Activated CD8-positive, alpha-beta memory T cell treated with anti-CD3 and anti-CD28 coated beads for 48 hours (primary cell): ENCODE measurements around the gene CAMSAP1.
"Not testable (repeated sequence)": the region's sequence is repeated elsewhere in the genome, so short reads cannot be mapped to it uniquely, and the experiment has no call there.

Experiments
- DNase-seq, 3 experiments: peaks; one replicate each; pipeline ENCODE4 v3.0.0-alpha.2; 2020; ENCODE audit warnings: low read depth in 2 of 3, low spot score in 2 of 3

Gene CAMSAP1

DNA sequence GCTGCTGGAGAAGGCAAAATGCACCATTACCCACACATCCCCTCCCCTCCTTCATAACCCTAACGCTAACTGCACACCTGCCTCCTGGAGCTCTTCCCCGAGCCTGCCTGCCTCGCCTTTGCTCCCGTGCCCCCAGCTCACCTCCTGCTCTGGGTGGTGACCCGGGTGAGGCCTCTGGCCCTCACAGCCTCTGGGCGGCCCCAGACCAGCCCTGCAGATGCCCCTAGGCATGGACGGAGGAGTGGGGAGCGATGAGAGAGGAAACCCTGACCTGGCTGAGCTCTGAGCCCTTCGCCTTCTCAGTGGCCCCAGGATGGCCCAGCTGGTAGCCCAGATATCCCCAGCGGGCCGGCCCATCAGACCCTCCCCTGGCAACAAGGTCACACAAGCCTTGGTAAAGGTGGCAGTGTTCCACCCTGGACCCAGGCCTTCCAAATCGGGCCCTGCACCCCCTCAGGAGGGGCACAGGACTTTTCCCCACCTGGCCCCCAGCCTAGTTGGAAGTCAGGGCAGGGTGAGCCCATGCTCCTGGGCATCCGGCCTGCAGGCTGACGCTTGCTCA is 14.5 kb upstream of the CAMSAP1 start:
- DNase-seq, result no peak

DNA sequence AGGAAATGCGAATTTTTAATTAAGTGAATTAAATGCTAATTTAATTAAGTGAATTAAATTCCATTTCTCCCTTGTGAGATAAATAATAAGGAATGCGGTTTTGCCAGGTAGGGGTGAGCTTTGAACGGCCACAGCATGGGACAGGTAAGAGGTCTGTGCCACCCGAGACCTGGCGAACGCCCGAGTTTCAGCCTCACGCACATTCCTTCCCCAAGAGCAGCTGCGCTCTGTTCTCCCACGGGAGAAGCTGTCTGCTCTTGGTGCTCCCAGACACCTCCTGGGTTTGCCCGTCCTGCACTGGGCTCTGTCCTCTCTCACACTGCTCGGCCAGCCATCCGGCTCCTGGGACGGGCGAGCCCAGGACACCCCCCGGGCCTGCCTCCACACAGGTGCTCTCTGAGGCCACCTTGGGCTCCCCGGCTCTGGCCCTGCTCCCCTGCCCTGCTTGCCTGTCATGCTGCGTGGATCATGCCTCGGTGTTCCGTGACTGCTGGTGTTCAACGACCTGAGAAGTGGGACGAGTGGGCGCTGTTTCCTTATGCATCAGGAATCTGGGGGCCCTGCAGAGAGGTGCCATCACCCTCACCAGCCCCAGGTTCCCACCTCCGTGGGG is 13.7 kb upstream of the CAMSAP1 start:
- DNase-seq, result no peak

DNA sequence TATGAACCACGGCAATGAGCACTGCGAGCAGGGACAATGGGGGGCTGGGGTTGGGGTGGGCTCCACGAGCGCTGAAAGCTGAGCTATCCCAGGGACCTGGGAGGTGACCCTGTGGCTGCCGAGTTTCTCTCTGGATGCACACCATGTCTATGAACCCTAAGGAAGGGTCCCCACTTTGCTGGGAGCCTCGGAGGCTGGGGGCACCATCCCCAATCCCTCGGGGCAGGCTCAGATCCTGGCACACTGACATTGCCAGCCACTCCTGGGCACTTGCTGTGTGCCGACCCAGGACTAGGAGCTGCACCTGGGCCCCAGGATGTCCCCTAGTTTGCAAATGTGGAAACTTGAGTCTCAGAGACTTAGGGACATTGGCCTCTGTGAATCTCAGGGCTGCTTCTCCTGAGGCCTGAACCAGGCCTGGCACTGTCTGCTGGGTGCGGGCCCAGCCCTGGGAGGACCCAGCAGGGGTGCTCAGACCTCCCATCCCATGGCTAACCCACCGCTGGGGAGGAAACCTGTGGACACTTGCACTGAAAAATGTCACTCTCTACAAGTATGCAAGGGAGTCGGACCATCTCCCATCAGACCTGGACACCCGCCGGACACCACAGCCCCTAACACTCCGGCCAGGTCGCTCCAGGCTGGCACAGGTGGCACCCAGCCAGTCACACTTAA is 13.0 kb upstream of the CAMSAP1 start:
- DNase-seq, result no peak

DNA sequence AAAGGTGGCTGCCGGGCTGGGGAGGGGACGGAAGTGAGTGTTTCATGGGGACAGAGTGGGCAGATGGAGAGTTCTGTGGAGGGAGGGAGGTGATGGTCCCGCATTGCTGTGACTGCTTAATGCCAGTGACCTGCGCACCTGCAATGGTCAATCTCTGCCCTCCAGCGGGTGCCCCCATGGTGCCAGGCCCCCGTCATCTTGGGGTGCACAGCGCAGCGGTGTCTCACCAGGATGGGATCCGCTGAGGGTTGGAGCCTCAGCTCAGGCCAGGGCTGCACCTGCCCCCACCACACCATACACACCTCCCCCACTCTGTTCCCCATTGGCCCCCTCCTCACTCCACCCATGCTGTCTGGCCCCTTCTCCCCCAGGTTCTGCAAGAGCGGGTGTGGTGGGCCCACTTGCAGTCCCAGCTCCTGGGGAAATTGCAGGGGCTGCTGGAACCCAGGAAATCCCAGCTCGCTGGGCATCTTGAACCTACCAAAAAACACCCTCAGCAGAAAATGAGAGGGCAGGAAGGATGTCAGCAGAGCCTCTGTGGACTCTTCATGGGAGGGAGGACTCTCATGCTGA is 12.1 kb upstream of the CAMSAP1 start:
- no peak for DNase-seq

DNA sequence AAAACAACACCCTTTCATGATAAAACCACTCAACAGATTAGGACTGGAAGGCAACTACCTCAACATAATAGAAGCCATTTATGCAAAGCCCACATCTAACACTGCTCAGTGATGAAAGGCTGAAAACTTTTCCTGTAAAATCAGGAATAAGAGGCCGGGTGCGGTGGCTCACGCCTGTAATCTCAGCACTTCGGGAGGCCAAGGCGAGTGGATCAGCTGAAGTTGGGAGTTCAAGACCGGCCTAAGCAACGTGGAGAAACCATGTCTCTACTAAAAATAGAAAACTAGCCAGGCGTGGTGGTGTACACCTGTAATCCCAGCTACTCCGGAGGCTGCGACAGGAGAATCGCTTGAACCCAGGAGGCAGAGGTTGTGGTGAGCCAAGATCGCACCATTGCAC is 8.9 kb upstream of the CAMSAP1 start:
- DNase-seq, result not testable (repeated sequence)

DNA sequence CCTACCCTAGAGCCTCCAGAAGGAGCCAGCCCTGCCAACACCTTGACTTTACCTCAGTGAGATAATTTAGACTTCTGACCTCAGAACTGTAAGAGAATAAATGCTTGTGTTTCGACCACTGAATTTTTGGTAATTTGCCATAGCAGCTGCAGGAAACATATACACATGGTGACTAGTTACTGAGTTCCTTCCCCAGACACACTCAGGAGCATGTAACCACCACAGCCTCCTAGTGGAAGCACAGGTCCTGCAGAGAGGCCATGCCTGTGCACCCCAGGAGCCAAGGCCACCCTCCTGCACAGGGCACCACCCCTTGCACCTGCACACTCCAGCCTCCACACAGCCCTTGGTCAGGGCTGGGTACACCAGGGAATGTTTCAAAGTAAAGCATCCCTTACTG is 7.6 kb upstream of the CAMSAP1 start:
- DNase-seq, result no peak

DNA sequence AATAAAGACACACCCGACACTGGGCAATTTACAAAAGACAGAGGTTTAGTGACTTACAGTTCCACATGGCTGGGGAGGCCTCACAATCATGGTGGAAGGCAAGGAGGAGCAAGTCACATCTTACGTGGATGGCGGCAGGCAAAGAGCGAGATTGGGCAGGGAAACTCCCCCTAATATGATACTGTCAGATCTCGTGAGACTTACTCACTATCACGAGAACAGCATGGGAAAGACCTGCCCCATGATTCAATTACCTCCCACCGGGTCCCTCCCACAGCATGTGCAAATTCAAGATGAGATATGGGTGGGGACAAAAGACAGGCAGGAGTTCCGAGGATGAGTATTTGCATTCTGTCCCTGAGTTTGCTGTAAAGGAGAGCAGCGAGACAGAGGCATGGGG is 3.9 kb upstream of the CAMSAP1 start:
- DNase-seq, result not testable (repeated sequence)

DNA sequence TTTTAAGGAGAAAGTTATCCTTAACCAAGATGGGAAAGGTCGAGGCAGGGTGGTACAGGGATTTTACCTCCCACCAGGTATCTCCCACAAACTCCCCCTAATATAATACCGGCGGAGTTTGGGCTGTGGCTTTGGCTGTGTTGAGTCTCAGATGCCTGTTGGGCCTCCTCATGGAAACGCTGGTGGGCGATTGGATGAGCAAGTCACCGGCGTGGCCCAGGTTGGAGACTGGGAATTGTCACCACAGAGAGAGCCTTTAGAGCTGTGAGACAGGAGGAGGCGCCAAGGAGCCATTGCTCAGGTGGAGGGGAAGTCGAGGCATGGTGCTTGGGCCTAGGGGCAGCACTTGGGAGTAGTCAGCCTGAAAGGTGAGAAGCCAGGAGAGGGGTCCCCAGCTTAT is 3.4 kb upstream of the CAMSAP1 start:
- DNase-seq, result no peak

DNA sequence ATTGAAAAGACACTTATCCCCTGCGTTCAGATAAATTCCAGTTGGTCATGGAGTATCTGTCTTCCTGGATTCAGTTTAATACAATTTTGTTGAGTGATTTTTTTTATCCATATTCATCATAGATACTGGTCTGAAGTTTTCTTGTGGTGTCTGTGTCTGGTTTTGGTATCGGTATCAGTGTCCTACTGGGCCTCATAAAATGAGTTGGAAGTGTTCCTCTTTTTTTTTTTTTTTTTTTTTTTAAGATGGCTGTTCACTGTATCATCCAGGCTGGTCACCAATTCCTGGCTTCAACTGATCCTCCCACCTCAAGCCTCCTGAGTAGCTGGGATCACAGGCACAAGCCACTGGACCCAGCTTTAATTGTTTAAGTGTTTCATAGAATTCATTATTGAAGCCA is 2.9 kb upstream of the CAMSAP1 start:
- DNase-seq, result no peak

DNA sequence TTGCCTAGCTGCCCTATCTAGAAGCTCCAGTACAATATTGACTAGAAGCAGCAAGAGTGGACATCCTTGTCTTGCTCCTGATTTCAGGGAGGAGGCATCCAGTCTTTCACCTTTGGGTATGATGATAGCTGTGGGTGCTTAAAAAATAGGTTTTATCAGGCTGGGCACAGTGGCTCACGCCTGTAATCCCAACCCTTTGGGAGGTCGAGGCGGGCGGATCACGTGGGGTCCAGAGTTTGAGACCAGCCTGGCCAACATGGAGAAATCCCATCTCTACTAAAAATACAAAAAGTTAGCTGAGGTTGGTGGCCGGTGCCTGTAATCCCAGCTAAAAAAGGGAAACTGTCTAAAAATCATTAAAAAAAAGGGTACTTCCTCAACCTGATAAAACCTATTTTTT is 2.0 kb upstream of the CAMSAP1 start:
- no peak for DNase-seq

DNA sequence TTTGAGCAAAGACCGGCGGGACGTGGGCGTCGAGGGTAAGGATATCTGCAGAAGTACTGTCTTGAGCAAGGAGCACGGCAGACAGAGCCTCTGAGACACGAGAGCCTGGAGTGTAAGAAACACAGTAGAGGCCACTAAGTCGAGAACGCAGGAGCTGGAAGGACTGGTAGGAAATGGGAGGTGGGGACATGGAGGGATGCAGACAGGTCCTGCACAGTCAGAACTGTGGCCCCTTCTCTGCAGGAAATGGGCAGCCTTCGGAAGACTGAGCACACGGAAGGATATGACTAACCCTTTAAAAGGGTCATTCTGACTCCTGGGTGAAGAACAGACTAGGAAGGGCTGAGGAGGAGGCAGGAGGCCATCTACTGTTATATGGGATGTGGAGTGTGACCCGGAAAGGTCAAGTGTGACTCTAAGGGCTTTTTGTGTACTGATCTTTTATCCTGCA is 1.4 kb upstream of the CAMSAP1 start:
- DNase-seq, result no peak

DNA sequence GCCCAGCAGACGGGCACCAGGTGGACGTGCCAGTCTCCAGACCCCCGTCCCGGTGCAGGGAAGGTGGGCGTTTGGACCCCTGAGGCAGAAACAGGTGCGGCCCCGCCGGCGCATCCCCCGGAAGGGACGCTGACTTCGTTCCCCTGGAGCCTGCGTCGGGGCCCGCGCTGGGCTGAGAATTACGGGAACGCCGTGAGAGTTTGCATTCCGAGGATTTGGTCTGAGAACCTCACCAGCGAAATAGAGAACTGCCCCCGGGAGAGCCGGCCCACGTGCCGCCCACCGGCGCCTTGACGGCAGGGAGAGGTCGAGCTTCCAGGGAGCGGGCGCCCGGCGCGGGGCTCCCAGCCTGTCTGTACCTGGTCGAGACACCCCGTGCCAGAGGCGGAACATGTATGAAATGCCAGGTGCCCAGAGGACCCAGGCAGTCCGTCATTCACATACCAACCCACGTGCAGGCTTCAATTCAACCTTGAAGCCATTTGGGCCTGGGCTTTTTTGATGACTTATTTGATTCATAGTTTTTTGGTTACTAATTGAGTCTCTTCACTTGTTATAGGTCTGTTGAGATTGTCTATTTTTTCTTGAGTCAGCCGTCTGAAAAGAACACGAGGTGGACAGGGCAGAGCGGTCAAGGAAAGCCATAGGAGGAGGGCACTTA is 877 bp upstream of the CAMSAP1 start:
- no peak for DNase-seq

DNA sequence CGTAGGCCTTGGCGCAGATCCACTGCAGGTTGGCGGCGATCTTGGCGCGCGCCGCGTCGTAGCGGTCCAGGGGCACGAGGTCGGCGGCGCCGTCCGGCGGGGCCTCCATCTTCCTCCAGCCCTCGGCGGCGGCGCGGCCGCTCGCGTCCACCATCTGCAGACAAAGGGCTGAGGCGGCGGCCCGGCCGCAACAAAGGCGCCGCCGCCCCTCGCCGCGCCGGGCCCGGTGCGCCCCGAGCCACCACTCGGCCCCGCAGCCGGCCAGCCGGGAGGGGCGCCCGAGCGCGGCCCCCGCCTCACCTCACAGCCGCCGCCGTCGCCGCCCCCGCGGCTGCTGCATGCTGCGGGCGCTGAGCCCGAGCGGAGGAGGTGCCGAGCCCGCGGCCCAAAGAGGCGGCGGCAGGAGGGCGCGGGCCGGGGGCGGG is 328 bp downstream of the CAMSAP1 start:
- no peak for DNase-seq

DNA sequence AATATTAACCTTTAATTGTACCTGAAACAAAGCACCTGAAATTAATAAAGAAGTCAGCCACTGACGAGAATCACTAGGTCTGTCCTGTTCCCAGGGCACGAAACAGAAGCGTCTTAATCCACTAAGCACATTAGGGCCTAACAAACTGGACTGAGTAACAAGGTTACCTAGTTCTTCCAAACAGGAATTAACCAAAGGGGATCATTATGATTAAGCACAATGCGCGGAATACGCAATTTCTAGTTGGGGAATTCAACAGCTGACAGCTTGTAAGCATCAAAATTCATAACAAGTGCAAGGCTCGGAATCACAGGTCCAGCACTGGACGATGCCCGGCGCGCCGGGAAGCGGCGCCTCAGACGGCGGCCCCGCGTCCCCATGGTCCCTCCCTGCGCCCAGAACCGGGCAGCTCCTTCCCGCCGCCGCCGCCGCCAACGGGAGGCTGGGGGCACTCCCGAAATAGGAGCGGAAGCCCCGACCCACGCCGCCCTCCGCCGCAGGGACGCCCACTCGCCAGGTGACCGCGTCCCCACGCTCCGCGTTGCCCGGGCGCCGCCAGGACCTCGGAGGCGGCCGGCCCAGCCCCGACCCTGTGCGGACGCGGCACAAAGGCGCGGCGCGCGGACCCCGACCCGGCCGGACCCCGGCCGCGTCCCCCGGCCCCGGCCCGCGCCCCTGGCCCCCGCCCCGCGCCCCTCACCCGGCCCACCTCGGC is 898 bp downstream of the CAMSAP1 start:
- DNase-seq, result no peak

DNA sequence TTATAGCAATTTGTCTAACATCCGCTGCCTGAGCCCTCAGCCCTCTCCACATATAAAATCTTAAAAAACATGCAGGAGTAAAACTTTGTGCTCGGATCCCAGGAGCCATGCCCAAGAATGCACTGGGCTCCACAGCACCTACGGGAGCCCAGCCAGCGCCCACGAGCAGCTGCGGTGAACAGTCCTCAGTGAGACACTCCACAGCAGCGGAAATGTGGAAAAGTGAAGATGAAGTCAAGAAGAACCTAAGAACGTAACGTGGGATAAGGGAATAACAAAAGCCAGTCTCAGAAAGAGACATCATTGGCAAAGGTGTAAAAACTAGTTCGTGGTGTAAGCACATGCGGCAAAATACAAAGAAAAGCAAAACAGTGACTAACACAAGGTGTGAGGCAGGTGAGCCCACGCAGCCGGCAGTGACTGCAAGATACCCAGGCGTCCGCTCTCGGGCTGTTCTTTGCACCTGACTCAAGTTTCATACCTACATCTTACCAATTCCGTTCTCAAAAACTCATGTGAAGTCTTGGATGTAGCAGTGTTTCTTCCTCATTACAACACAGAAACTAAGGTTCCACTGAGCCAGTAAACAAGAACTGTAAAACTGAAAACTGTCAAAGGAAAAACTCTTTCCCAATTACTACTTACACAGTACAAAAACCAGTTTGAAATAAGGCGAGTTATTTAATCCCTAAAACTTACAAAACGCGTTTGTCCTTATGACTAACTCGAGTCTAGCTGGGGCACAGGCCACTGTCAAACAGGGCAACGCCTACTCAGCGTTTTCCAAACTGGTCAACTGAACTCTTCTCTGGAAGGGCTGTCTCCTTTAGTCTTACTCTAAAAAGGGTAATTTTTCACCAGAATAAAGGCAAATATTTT is 1.7 kb downstream of the CAMSAP1 start:
- DNase-seq, result peak in 1 of 3 experiments; percentile 23

DNA sequence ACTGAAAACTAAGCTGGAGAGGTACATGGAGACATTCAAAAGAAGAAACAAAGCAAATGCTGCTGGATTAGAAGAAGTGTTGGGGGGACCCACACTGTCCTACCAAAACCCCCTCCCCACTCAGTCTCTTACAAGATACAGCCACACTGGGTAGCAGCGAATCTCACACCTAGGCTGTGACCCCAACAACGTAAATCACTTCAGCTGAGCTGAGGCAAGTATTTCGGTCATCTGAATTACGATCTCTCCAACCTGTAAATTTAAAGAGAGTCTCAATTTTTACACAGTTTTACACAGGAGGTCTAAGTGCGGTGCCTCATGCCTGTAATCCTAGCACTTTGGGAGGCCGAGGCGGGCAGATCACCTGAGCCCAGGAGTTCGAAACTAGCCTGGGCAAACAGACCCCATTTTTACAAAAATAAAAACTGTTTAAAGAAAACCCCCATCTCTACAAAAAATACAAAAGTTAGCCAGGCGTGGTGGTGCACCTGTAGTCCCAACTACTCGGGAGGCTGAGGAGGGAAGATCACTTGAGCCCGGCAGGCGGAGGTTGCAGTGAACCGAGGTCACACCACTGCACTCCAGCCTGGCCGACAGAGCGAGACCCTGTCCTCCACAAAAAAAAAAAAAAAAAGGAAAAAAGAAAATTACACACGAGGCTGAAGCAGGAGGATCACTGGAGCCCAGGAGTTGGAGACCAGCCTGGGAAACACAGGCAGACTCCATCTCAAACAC is 3.4 kb downstream of the CAMSAP1 start:
- no peak for DNase-seq

DNA sequence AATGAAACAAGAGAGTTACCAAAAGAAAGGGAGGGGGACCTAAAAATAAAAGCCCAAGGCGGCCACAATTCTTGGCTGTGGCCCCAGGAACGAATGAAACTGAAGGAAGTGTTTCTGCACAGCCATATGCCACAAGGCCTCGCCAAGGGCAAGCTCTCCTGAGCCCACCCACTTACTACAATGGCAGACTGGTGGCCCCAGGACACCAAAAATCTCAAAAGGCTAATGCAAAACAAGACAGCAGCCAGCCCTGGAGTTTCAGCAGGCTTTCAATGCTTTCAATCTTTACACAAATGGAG is 4.0 kb downstream of the CAMSAP1 start:
- no peak for DNase-seq

DNA sequence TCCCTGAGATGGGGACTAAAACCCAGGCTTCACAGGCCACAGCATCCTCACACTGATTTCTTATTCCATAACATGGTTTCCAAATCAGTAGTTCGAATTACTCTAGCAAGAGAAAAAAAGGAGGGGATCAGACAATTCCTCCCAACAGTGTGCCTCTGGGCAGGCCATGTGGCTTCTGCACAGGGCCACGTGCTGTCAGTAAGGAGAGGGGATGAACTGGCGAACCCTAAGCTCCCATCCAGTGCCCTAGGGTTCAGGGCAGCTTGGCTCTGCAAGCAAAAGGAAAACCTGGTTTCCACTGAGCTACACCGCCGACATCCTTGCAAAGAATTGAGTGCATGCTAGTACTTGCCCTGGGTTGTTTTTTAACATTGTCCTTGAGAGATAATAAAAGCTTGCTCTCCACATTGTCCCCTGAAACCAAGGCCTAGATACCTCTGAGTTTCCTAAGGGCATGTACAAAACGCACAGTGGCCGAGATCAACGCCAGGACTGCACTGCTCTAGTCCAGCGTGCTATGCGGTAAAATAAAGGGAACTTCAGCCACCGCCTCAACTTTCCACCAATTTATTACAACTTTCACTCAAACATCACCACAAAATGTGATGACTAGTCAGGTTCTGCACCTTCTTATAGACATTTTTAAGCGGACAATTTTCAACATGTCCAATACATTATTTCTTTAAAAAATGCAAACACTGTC is 4.5 kb downstream of the CAMSAP1 start:
- DNase-seq, result no peak

DNA sequence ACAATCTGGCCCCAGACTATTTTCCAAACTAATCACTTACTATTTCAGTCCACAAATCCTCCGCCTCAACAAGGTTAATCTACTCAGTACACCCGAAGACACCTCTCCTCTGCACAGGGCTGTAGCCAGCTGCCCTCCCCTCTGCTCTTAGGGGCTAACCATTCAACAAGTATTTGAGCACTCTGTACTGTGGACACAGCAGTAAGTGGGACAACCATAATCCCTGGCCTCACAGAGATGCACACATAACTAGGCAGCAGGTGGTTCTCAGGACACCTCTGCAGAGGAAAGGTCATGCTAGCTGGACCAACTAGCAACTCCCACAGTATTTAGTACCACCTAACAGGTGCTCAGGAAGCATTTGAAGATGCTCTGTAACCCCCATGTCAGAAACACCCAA is 5.5 kb downstream of the CAMSAP1 start:
- no peak for DNase-seq
